ENCODE results near the gene ZRANB2.

Gene ZRANB2

GRCh38 chr1:71043065-71043464 lies 37.8 kb downstream of the ZRANB2 start:
- no peak for TF ChIP-seq POLR2A (IDR thresholded peaks at IDR 0.05; ENCODE audit: extremely low read depth, insufficient read length)
- TF ChIP-seq, protein P1, sequence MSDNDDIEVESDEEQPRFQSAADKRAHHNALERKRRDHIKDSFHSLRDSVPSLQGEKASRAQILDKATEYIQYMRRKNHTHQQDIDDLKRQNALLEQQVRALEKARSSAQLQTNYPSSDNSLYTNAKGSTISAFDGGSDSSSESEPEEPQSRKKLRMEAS (IDR thresholded peaks at IDR 0.05; ENCODE audit: low read depth, low read length) = no peak
- TF ChIP-seq MYC (IDR thresholded peaks at IDR 0.05; ENCODE audit: low read depth, low read length) = no peak
- TF ChIP-seq, protein P2, sequence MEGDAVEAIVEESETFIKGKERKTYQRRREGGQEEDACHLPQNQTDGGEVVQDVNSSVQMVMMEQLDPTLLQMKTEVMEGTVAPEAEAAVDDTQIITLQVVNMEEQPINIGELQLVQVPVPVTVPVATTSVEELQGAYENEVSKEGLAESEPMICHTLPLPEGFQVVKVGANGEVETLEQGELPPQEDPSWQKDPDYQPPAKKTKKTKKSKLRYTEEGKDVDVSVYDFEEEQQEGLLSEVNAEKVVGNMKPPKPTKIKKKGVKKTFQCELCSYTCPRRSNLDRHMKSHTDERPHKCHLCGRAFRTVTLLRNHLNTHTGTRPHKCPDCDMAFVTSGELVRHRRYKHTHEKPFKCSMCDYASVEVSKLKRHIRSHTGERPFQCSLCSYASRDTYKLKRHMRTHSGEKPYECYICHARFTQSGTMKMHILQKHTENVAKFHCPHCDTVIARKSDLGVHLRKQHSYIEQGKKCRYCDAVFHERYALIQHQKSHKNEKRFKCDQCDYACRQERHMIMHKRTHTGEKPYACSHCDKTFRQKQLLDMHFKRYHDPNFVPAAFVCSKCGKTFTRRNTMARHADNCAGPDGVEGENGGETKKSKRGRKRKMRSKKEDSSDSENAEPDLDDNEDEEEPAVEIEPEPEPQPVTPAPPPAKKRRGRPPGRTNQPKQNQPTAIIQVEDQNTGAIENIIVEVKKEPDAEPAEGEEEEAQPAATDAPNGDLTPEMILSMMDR (IDR thresholded peaks at IDR 0.05; ENCODE audit: low read depth, low read length) = no peak
- no peak overlapping the region for H3K4me3 ChIP-seq (ENCODE audit: low read depth, low read length)
- DNase-seq (ENCODE audit: low read depth) = no peak

- H3K4me3 ChIP-seq (ENCODE audit: low read depth, low read length) = no peak overlapping the region
- no peak for TF ChIP-seq POLR2A (IDR thresholded peaks at IDR 0.05; ENCODE audit: extremely low read depth, insufficient read length)
- TF ChIP-seq, protein P2 (IDR thresholded peaks at IDR 0.05; ENCODE audit: low read depth, low read length) = no peak
- TF ChIP-seq, protein P1 (IDR thresholded peaks at IDR 0.05; ENCODE audit: low read depth, low read length) = no peak
- TF ChIP-seq MYC (IDR thresholded peaks at IDR 0.05; ENCODE audit: low read depth, low read length) = no peak
- no peak for DNase-seq (ENCODE audit: low read depth)
Observed at GRCh38 chr1:71041806-71042205, 39.0 kb downstream of the ZRANB2 start.

- no peak overlapping the region for H3K4me3 ChIP-seq (ENCODE audit: low read depth, low read length)
- no peak for DNase-seq (ENCODE audit: low read depth)
- no peak for TF ChIP-seq POLR2A (IDR thresholded peaks at IDR 0.05; ENCODE audit: extremely low read depth, insufficient read length)
- TF ChIP-seq, protein P2 (IDR thresholded peaks at IDR 0.05; ENCODE audit: low read depth, low read length) = no peak
- TF ChIP-seq MYC (IDR thresholded peaks at IDR 0.05; ENCODE audit: low read depth, low read length) = no peak
- TF ChIP-seq, protein P1 (IDR thresholded peaks at IDR 0.05; ENCODE audit: low read depth, low read length) = no peak
Observed at GRCh38 chr1:71039661-71040262, 41.1 kb downstream of the ZRANB2 start.

DNA sequence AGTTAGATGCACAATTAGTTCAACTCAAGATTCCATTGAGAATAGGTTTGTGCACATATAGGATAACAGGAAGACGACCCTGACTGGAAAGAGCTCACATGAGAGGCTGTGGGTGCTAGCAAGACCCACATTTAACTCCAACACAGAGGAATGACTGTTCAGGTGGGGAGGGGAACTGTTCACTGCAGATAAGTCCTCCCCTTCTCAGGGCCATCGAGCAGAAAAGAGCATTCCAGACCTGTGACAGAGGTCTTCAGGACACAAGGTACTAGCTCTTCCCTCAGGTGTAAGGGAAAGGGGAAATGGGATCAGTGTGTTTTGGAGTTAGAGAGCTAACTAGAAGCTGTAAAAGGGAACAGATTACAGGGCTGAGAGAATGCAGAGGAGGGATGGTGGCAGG lies 41.9 kb downstream of the ZRANB2 start:
- no peak for DNase-seq (ENCODE audit: low read depth)
- TF ChIP-seq MYC (IDR thresholded peaks at IDR 0.05; ENCODE audit: low read depth, low read length) (no peak), POLR2A (IDR thresholded peaks at IDR 0.05; ENCODE audit: extremely low read depth, insufficient read length) (no peak)
- TF ChIP-seq, protein P2 (IDR thresholded peaks at IDR 0.05; ENCODE audit: low read depth, low read length) = no peak
- TF ChIP-seq, protein P1 (IDR thresholded peaks at IDR 0.05; ENCODE audit: low read depth, low read length) = no peak
- no peak overlapping the region for H3K4me3 ChIP-seq (ENCODE audit: low read depth, low read length)

- no peak for DNase-seq (ENCODE audit: low read depth)
- no peak for TF ChIP-seq POLR2A (IDR thresholded peaks at IDR 0.05; ENCODE audit: extremely low read depth, insufficient read length)
- TF ChIP-seq, protein P1 (IDR thresholded peaks at IDR 0.05; ENCODE audit: low read depth, low read length) = no peak
- TF ChIP-seq, protein P2 (IDR thresholded peaks at IDR 0.05; ENCODE audit: low read depth, low read length) = no peak
- TF ChIP-seq MYC (IDR thresholded peaks at IDR 0.05; ENCODE audit: low read depth, low read length) = no peak
- no peak overlapping the region for H3K4me3 ChIP-seq (ENCODE audit: low read depth, low read length)
Observed at GRCh38 chr1:71037829-71038620, 42.8 kb downstream of the ZRANB2 start.

All from NB4 (cell line).